HEK293T (cell line): ENCODE measurements around the gene IL19.

Experiments used
- BHLHE40 ChIP-seq: fragments of 450-650 bp; IDR thresholded peaks from 2 replicates; pipeline ENCODE4 v1.6.1; 2016; ENCODE audit warnings: mild to moderate bottlenecking, moderate library complexity, borderline replicate concordance
- ELF4 ChIP-seq: fragments of 450-650 bp; IDR thresholded peaks from 2 replicates; pipeline ENCODE4 v1.6.1; 2017; ENCODE audit warnings: antibody characterized with exemption
- HDGF ChIP-seq: fragments of 450-650 bp; IDR thresholded peaks from 2 replicates; pipeline ENCODE4 v1.6.1; 2017; ENCODE audit warnings: antibody characterized with exemption, borderline replicate concordance

DNA sequence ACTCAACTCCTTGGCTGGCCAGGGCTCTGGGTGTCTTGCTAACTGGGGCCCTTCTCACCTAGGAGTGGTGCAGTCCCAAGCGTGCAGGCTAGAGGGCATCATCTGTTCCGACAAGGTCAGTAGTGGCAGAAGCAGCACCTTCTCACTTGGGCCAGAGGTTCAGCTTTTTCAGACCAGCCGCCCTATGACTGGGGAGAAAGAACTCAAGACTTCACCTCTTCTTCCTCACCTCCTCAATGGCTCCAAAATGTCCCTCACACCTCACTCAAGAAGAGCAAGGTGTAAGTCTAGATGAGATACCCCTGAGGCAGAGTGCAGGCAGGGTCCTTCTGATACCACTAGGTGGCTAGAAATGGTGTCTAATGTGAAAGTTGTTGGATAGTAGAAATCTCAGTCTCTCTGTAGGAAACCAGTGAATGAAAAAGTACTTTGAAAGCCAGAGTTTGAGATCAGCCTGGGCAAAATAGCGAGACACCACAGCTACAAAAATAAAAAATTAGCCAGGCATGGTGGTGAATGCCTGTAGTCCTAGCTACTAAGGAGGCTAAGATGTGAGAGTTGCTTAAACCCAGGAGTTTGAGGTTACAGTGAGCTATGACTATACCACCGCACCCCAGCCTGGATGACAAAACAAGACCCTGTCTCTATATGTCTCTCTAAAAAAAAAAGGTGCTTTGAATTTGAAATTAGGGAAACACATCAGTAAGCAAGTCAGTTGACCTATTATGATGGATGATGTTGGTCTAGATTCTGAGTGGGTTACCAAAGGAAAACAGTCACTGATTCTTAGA is 86.3 kb downstream of the IL19 start:
- TF ChIP-seq ELF4 = no peak
- no peak for TF ChIP-seq HDGF
- TF ChIP-seq BHLHE40 = no peak
